OCI-LY7 (cell line): ENCODE measurements around the gene STIP1. TPM values are rescaled to one million over a fixed set of nuclear protein-coding genes. Genes with fewer than 3 reads are reported as not detected.

ENCODE experiments used
- BruUV-seq: library from RNA; stranded (reverse); fragments of 400-500 nt; replicated peaks from 2 replicates; lab custom pipeline; 2021; lab: Mats Ljungman, UMichigan
- CTCF ChIA-PET: fragments of 300-600 bp; sonication (Branson Sonifier 250); formaldehyde crosslinking; loops from one replicate; lab custom pipeline; 2022; ENCODE audit warnings: antibody characterized with exemption; ENCODE audit not compliant: unreplicated experiment; lab: Charles Lee
- POLR2A ChIA-PET: fragments of 300-600 bp; sonication (Branson Sonifier 250); formaldehyde crosslinking; loops from one replicate; lab custom pipeline; 2022; ENCODE audit warnings: antibody characterized with exemption; lab: Charles Lee
- DNase-seq: peaks from one replicate; pipeline ENCODE4 v3.0.0-alpha.2; 2015; ENCODE audit warnings: low spot score
- H2AFZ ChIP-seq: fragments of 200-600 bp; sonication (generic), shearing (Covaris generic); 2 replicates; pipeline ENCODE4 v1.6.1; 2014; ENCODE audit warnings: mild to moderate bottlenecking, antibody characterized with exemption, low read length, moderate library complexity
- H3K27ac ChIP-seq: fragments of 200-600 bp; sonication (generic); 2 replicates; pipeline ENCODE4 v1.5.1; 2014; ENCODE audit warnings: mixed run types, low read depth, mild to moderate bottlenecking, moderate library complexity, low read length, inconsistent platforms; ENCODE audit not compliant: poor library complexity, severe bottlenecking
- H3K36me3 ChIP-seq: fragments of 200-600 bp; sonication (generic); 2 replicates; pipeline ENCODE4 v1.6.1; 2014; ENCODE audit warnings: mild to moderate bottlenecking, antibody characterized with exemption, low read length, moderate library complexity, mixed read lengths; ENCODE audit not compliant: insufficient read depth
- H3K4me1 ChIP-seq: fragments of 200-600 bp; sonication (generic); 2 replicates; pipeline ENCODE4 v1.5.1; 2014; ENCODE audit warnings: mild to moderate bottlenecking, low read length; ENCODE audit not compliant: insufficient read depth, poor library complexity, severe bottlenecking
- H3K4me2 ChIP-seq: fragments of 200-600 bp; sonication (generic); 2 replicates; pipeline ENCODE4 v1.6.1; 2014; ENCODE audit warnings: mild to moderate bottlenecking, low read length
- H3K4me3 ChIP-seq: fragments of 200-600 bp; sonication (generic); 2 replicates; pipeline ENCODE4 v1.5.1; 2014; ENCODE audit warnings: mild to moderate bottlenecking, low read depth, low read length; ENCODE audit not compliant: poor library complexity, severe bottlenecking
- H3K79me2 ChIP-seq: fragments of 200-600 bp; sonication (generic); 2 replicates; pipeline ENCODE4 v1.6.1; 2016; ENCODE audit warnings: low read depth, mild to moderate bottlenecking, low read length, moderate library complexity, mixed read lengths; ENCODE audit not compliant: insufficient read depth
- H3K9me2 ChIP-seq: fragments of 200-600 bp; sonication (generic); 2 replicates; pipeline ENCODE4 v1.6.1; 2016; ENCODE audit warnings: mild to moderate bottlenecking, low read length, mixed read lengths; ENCODE audit not compliant: insufficient read depth
- H3K9me3 ChIP-seq: fragments of 200-600 bp; sonication (generic); 2 replicates; pipeline ENCODE4 v1.6.1; 2014; ENCODE audit warnings: mild to moderate bottlenecking, mixed run types, low read length, mixed read lengths
- H4K20me1 ChIP-seq: fragments of 200-600 bp; sonication (generic); 2 replicates; pipeline ENCODE4 v1.6.1; 2014; ENCODE audit warnings: mild to moderate bottlenecking, antibody characterized with exemption, low read length, moderate library complexity, mixed read lengths; ENCODE audit not compliant: insufficient read depth
- EZH2phosphoT487 ChIP-seq: fragments of 200-600 bp; sonication (generic); IDR thresholded peaks from 2 replicates; pipeline ENCODE4 v1.6.1; 2018; ENCODE audit warnings: low read depth, borderline replicate concordance, mild to moderate bottlenecking, mixed run types, antibody characterized with exemption, low read length, moderate library complexity, mixed read lengths
- intact Hi-C: fragments of 100-400 bp; cut with micrococcal nuclease; formaldehyde crosslinking; loops from one replicate; pipeline ENCODE4 v1.10.0; 2022; ENCODE audit not compliant: unreplicated experiment
- total RNA-seq, 2 experiments: library from RNA; depleted of rRNA in 1 of 2; stranded (reverse); fragments of >200 nt in 1 of 2; shearing (Covaris generic) in 1 of 2; gene quantifications; 2 replicates each; pipeline ENCODE4 v1.2.3, GENCODE V29; 2014 to 2022
- TF ChIP-seq, protein P1 (sequence below): fragments of 200-600 bp; sonication (generic); conservative IDR thresholded peaks from 2 replicates; pipeline ENCODE4 v1.5.1; 2014; ENCODE audit warnings: mild to moderate bottlenecking, antibody characterized with exemption, low read length, moderate library complexity, mixed read lengths

The STIP1 gene
- total RNA-seq, 2 experiments from 2014 or later, result 240 to 271 TPM

DNA sequence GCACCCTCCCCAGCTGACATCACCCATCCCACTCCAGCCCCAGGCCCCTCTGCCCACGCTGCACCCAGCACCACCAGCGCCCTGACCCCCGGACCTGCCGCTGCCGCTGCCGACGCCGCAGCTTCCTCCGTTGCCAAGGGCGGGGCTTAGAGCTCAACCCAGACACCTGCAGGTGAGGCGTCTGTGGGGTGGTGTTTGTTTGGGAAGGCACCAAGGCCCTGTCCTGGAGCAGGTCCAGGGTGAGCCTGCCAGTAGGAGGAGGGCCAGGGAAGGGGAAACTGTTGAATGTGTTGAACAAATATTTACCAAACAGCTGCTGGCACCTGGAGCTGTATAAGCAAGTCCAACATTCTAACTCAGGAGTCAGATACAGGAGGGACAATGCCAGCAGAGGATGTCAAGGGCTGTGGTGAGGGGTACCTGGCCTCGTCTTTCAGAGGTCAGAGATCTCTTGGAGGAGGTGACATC is 51.5 kb downstream of the STIP1 start:
- Histone ChIP-seq H3K9me3 (no peaks in the 10 kb centered on the region), H3K36me3 (peaks cover 20% of the 10 kb centered on the region), H3K4me3 (no peak overlapping the region), H3K27ac (no peak overlapping the region), H4K20me1 (no peaks in the 10 kb centered on the region), H3K4me1 (peaks cover 51% of the 10 kb centered on the region), H3K4me2 (no peak overlapping the region), H2AFZ (no peak overlapping the region), H3K79me2 (peaks cover 9% of the 10 kb centered on the region; the same call in 1 of the 2 replicates), H3K9me2 (no peaks in the 10 kb centered on the region)
- DNase-seq, result no peak
- TF ChIP-seq, protein P1, sequence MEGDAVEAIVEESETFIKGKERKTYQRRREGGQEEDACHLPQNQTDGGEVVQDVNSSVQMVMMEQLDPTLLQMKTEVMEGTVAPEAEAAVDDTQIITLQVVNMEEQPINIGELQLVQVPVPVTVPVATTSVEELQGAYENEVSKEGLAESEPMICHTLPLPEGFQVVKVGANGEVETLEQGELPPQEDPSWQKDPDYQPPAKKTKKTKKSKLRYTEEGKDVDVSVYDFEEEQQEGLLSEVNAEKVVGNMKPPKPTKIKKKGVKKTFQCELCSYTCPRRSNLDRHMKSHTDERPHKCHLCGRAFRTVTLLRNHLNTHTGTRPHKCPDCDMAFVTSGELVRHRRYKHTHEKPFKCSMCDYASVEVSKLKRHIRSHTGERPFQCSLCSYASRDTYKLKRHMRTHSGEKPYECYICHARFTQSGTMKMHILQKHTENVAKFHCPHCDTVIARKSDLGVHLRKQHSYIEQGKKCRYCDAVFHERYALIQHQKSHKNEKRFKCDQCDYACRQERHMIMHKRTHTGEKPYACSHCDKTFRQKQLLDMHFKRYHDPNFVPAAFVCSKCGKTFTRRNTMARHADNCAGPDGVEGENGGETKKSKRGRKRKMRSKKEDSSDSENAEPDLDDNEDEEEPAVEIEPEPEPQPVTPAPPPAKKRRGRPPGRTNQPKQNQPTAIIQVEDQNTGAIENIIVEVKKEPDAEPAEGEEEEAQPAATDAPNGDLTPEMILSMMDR, result no peak
- TF ChIP-seq EZH2phosphoT487, result no peak
- CTCF ChIA-PET, result interaction anchor here (1.0 kb wide), 1 partner anchor 31 kb away, joined by 3 read pairs; the partner anchor contains the start of gene FERMT3
- POLR2A ChIA-PET, result no interaction called here
- intact Hi-C loops, result no loop called here
- BruUV-seq, result no TSS peak

DNA sequence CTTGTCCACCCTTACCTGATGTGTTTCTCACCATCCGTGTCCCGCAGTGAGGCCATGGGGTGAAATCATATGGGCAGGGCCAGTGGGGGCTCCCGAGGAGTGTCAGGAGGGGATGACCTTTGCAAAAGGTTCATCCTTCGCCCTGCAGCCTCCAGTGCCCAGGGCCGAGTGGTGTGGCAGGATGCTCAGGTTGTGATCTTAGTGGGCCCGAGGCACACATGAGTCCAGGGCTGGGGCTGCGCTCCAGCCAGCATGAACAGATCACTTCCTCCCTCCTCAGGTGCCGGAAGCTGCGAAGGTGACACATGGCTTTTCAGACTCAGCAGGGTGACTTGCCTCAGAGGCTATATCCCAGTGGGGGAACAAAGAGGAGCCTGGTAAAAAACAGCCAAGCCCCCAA is 52.1 kb downstream of the STIP1 start:
- CTCF ChIA-PET, result interaction anchor here (1.0 to 1.9 kb wide), 2 partner anchors 31 to 32 kb away, joined by 3 to 9 read pairs; partner anchors contain the start of gene FERMT3
- TF ChIP-seq, protein P1, result no peak
- no peak for TF ChIP-seq EZH2phosphoT487
- intact Hi-C loops, result no loop called here
- Histone ChIP-seq H3K9me3 (no peaks in the 10 kb centered on the region), H3K4me2 (no peak overlapping the region), H3K36me3 (peaks cover 26% of the 10 kb centered on the region), H3K79me2 (peaks cover 11% of the 10 kb centered on the region; the same call in 1 of the 2 replicates), H3K27ac (peak overlapping the region; percentile 91), H3K4me3 (no peak overlapping the region), H3K4me1 (peaks cover 53% of the 10 kb centered on the region), H3K9me2 (no peaks in the 10 kb centered on the region), H2AFZ (no peak overlapping the region), H4K20me1 (no peaks in the 10 kb centered on the region)
- POLR2A ChIA-PET, result no interaction called here
- BruUV-seq, result no TSS peak
- DNase-seq, result no peak

DNA sequence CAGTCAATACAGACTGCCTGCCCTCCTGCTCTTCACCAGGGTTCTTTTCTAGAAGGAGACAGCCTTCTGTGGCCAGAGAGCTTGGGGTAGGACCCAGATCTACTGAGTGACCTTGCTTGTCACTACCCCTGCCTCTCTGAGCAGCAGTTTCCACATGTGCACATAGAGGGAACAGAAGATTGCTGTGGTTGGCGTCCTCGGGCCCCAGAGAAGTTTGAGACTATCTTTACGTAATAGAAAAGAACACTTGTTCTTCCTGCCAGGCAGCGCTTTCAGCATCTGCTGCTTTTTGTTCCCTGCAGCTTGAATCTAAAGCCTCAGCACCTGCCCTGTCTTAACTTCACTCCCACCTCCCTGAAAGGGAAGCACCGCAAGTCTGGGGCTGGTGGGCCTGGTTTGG is 53.0 kb downstream of the STIP1 start:
- peaks cover 49% of the 10 kb centered on the region for H3K4me1 ChIP-seq
- H3K4me3 ChIP-seq, result no peak overlapping the region
- H4K20me1 ChIP-seq, result no peaks in the 10 kb centered on the region
- H3K4me2 ChIP-seq, result peak overlapping the region; percentile 92; the same call in 1 of the 2 replicates
- H3K9me2 ChIP-seq, result no peaks in the 10 kb centered on the region
- H2AFZ ChIP-seq, result no peak overlapping the region
- peaks cover 11% of the 10 kb centered on the region; the same call in 1 of the 2 replicates for H3K79me2 ChIP-seq
- TF ChIP-seq, protein P1, result no peak
- TF ChIP-seq EZH2phosphoT487, result no peak
- peak overlapping the region; percentile 91 for H3K27ac ChIP-seq
- BruUV-seq, result no TSS peak
- POLR2A ChIA-PET, result interaction anchor here (0.6 kb wide), 2 partner anchors 299 to 621 kb away, joined by 3 to 5 read pairs; no protein-coding TSS in a partner anchor
- H3K36me3 ChIP-seq, result peaks cover 35% of the 10 kb centered on the region
- DNase-seq, result peak; percentile 40
- CTCF ChIA-PET, result interaction anchor here (1.9 kb wide), 1 partner anchor 32 kb away, joined by 9 read pairs; the partner anchor contains the start of gene FERMT3
- intact Hi-C loops, result no loop called here
- no peaks in the 10 kb centered on the region for H3K9me3 ChIP-seq
